Measurements from ENCODE around the gene ZNF571. TPM values are rescaled to one million over a fixed set of nuclear protein-coding genes. Genes with fewer than 3 reads are reported as not detected.

The ZNF571 gene
- polyA plus RNA-seq, 3 donors = 0.32 to 0.56 (median 0.39) TPM

DNA sequence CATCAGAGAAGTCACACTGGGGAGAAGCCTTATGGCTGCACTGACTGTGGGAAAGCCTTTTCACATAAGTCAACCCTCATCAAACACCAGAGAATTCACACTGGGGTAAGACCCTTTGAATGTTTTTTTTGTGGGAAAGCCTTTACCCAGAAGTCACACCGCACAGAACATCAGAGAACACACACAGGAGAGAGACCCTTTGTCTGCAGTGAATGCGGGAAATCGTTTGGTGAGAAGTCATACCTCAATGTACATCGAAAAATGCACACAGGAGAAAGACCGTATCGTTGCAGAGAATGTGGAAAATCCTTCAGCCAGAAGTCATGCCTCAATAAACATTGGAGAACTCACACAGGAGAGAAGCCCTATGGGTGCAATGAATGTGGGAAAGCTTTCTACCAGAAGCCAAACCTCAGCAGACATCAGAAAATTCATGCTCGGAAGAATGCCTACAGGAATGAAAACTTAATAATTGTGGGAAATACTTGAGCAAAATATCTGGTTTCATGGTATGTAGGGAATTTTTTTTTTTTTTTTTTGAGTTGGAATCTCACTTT, 57.1 kb downstream of the ZNF571 start:
- Mint-ChIP-seq H3K4me1 (no peaks in the 10 kb centered on the region), H3K27ac (no peak overlapping the region), H3K36me3 (peaks cover 0 to 6% of the 10 kb centered on the region in 2 donors), H3K27me3 (ENCODE audit: low read depth in 3 of 3) (no peaks in the 10 kb centered on the region), H3K4me3 (no peak overlapping the region), H3K9me3 (peaks cover 28 to 83% (median 65%) of the 10 kb centered on the region in 7 donors)
- DNase-seq = no peak
- Histone ChIP-seq H3K9me3 (replicated peaks in 1 of 2; ENCODE audit: control insufficient read depth in 1 of 2, insufficient read depth in 1 of 2, low read length in 2 of 2) (peaks cover 75 to 88% of the 10 kb centered on the region in 2 donors), H3K27me3 (ENCODE audit: control insufficient read depth in 2 of 2, insufficient read depth in 2 of 2, low read length in 2 of 2) (no peaks in the 10 kb centered on the region), H3K9ac (ENCODE audit: insufficient read depth, low read length, poor library complexity, severe bottlenecking) (no peak overlapping the region), H2AFZ (ENCODE audit: insufficient read depth, low read depth, low read length, poor library complexity, severe bottlenecking) (no peak overlapping the region), H3K27ac (ENCODE audit: low read depth in 1 of 2, low read length in 2 of 2) (no peak overlapping the region), H3K4me2 (replicated peaks; ENCODE audit: extremely low read depth, low read length, poor library complexity, severe bottlenecking) (no peak overlapping the region), H3K79me2 (ENCODE audit: insufficient read depth, low read length) (no peaks in the 10 kb centered on the region), H3K4me3 (replicated peaks in 1 of 3; ENCODE audit: low read depth in 2 of 3, low read length in 3 of 3) (peak overlapping the region in 1 of 3 experiments; percentile 11), H4K20me1 (ENCODE audit: insufficient read depth, low read length) (no peaks in the 10 kb centered on the region), H3K4me1 (ENCODE audit: control insufficient read depth in 1 of 2, insufficient read depth in 2 of 2, low read length in 2 of 2) (no peaks in the 10 kb centered on the region), H3K36me3 (replicated peaks in 1 of 2; ENCODE audit: control insufficient read depth in 1 of 2, insufficient read depth in 2 of 2, low read length in 2 of 2) (peaks cover 0 to 5% of the 10 kb centered on the region in 2 donors)
- intact Hi-C loops (cut with micrococcal nuclease) = no loop called here
- no peak for TF ChIP-seq CTCF (IDR thresholded peaks at IDR 0.05)
- WGBS (ENCODE audit: insufficient coverage) = no CpG with 5 or more reads among the region's 7 CpGs

- Histone ChIP-seq H3K27me3 (ENCODE audit: control insufficient read depth in 2 of 2, insufficient read depth in 2 of 2, low read length in 2 of 2) (no peaks in the 10 kb centered on the region), H3K9ac (ENCODE audit: insufficient read depth, low read length, poor library complexity, severe bottlenecking) (no peak overlapping the region), H3K27ac (ENCODE audit: low read depth in 1 of 2, low read length in 2 of 2) (no peak overlapping the region), H3K4me2 (replicated peaks; ENCODE audit: extremely low read depth, low read length, poor library complexity, severe bottlenecking) (no peak overlapping the region), H3K4me3 (replicated peaks in 1 of 3; ENCODE audit: low read depth in 2 of 3, low read length in 3 of 3) (no peak overlapping the region), H3K4me1 (ENCODE audit: control insufficient read depth in 1 of 2, insufficient read depth in 2 of 2, low read length in 2 of 2) (no peaks in the 10 kb centered on the region), H3K9me3 (replicated peaks in 1 of 2; ENCODE audit: control insufficient read depth in 1 of 2, insufficient read depth in 1 of 2, low read length in 2 of 2) (peaks cover 77 to 80% of the 10 kb centered on the region in 2 donors), H3K36me3 (replicated peaks in 1 of 2; ENCODE audit: control insufficient read depth in 1 of 2, insufficient read depth in 2 of 2, low read length in 2 of 2) (no peaks in the 10 kb centered on the region), H3K79me2 (ENCODE audit: insufficient read depth, low read length) (no peaks in the 10 kb centered on the region), H4K20me1 (ENCODE audit: insufficient read depth, low read length) (no peaks in the 10 kb centered on the region), H2AFZ (ENCODE audit: insufficient read depth, low read depth, low read length, poor library complexity, severe bottlenecking) (no peak overlapping the region)
- Mint-ChIP-seq H3K36me3 (peaks cover 0 to 5% of the 10 kb centered on the region in 2 donors), H3K9me3 (peaks cover 38 to 87% (median 80%) of the 10 kb centered on the region in 7 donors), H3K4me1 (no peaks in the 10 kb centered on the region), H3K27ac (no peak overlapping the region), H3K27me3 (ENCODE audit: low read depth in 3 of 3) (peaks cover 0 to 2% (median 0%) of the 10 kb centered on the region in 3 donors), H3K4me3 (no peak overlapping the region)
- DNase-seq = no peak
- no peak for TF ChIP-seq CTCF (IDR thresholded peaks at IDR 0.05)
- intact Hi-C loops (cut with micrococcal nuclease) = no loop called here
- WGBS (ENCODE audit: insufficient coverage) = 80% methylated on average over 2 of the region's 2 CpGs
Measured at GRCh38 chr19:37519890-37520289, 74.7 kb downstream of the ZNF571 start.

Other genes with a start within 250 kb of the ZNF571 start
- 1 to 10 TPM in 2 of 3 donors, under 1 TPM in 1; 0.83 to 1.6 (median 1.3) TPM for gene ZNF527, start 223.7 kb downstream of the ZNF571 start, polyA plus RNA-seq
- gene ZNF569, start 127.3 kb downstream of the ZNF571 start, polyA plus RNA-seq = 1 to 10 TPM in 1 of 3 donors, under 1 TPM in 2; 0.79 to 1.2 (median 0.83) TPM
- 1 to 10 TPM in 1 of 3 donors, under 1 TPM in 2; 0.12 to 1.1 (median 0.80) TPM for gene ZNF570, start 125.4 kb downstream of the ZNF571 start, polyA plus RNA-seq
- gene ZNF793, start 87.9 kb downstream of the ZNF571 start, polyA plus RNA-seq = under 1 TPM in 1 of 3 donors, not detected in 2; 0.08 TPM
- under 1 TPM in 1 of 3 donors, not detected in 2; 0.21 TPM for gene ZNF540, start 84 bp upstream of the ZNF571 start, polyA plus RNA-seq
- under 1 TPM; 0.28 to 0.85 (median 0.46) TPM for gene ZFP30, start 60.7 kb upstream of the ZNF571 start, polyA plus RNA-seq
- under 1 TPM in 2 of 3 donors, not detected in 1; 0.41 to 0.49 TPM for gene ZNF607, start 125.0 kb upstream of the ZNF571 start, polyA plus RNA-seq
- 1 to 10 TPM; 1.1 to 3.1 (median 1.5) TPM for gene ZNF573, start 184.8 kb upstream of the ZNF571 start, polyA plus RNA-seq